ENCODE measurements around the gene LZTFL1.
A peak's percentile ranks its signal among the peaks of the same experiment; 100 is the strongest.

The LZTFL1 gene

GRCh38 chr3:45841757-45842491 is at the start of gene LZTFL1:
Gene LZTFL1, minus strand, starts transcription at chr3:45842119. Its CDS starts 128 bp downstream, at chr3:45841991.
- peak; percentile 94 for DNase-seq (ENCODE audit: low spot score)

DNA sequence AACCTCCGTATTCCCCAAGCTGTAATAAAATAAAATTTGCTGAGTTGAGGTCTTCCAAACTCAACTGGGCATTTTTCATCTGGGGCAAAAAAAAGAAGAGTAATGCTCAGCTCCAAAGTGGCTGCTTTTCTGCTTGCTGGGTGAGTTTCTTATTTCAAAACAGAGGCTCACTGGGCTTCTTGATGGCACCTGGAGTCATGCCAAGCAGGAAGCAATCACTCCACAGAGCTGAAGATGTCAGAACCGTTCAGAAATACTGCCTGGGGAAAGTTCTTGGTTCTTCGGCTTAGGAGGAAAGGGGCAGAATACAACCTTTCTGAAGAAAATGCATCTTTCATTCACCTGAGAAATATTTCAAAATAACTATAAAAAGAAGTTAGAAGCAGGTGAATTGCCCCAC is 48.5 kb upstream of the LZTFL1 start:
- no peak for DNase-seq (ENCODE audit: low spot score)

- no peak for DNase-seq (ENCODE audit: low spot score)
Measured at GRCh38 chr3:45889337-45889736, 47.4 kb upstream of the LZTFL1 start.

DNA sequence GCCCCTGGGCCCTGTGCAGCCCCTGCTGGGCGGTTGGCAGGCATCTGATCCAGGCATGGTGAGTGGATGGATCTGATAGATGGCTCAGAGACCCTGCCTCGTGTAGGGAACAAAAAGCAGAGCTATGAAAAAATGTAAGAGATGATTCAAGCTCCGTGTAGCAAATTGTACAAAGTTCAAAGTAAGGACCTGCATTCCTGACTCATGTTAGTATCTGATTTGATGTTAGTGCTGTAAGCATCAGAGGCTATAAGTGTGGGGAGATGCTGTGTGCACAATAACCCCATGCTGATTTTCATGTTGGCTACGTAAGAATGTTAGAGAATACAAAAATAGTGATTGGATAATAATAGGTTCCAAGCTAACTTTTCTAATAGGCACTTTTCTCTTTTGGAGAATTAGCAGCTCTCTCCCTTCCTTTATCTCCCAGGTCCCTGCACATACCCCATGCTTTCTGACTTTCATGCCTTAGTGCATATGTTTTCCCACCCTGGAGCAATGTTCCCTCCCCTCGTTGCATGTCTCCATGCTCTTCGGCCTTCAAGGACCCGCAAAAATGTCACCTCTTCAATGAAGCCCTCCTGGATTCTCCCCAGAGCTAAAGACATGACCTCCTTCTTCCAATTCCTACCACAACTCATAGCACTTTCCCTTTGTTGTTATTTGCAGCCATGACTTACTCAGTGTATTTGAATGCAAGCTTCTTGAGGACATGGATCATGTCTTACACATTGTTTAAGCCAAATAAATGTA is 46.0 kb upstream of the LZTFL1 start:
- no peak for DNase-seq (ENCODE audit: low spot score)

- no peak for DNase-seq (ENCODE audit: low spot score)
Measured at GRCh38 chr3:45887285-45887684, 45.4 kb upstream of the LZTFL1 start.

- no peak for DNase-seq (ENCODE audit: low spot score)
Measured at GRCh38 chr3:45885979-45886705, 44.2 kb upstream of the LZTFL1 start, which contains the start of gene CCR9. Gene CCR9, plus strand, starts transcription at chr3:45886543. Its CDS starts 8,391 bp downstream, at chr3:45894934.

GRCh38 chr3:45884368-45885201 is 42.7 kb upstream of the LZTFL1 start:
- DNase-seq (ENCODE audit: low spot score): no peak

GRCh38 chr3:45881078-45882022 is 39.4 kb upstream of the LZTFL1 start:
- DNase-seq (ENCODE audit: low spot score): no peak

DNA sequence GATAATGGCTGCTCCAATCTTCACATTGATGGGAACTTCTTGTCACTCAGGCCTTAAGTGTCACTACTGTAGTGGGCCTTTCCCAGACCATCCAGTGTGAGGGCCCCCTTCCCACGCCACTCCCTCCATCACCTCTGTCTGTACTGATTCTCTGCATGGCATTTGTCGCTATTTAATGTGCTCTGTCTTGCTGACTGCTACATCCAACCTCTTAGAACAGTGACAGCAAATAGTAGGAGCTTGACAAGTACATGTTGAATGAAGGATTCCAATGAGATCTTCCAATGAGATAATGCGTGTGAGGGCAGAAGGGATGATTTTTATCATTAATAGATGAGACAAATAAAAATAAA is 38.8 kb upstream of the LZTFL1 start:
- DNase-seq (ENCODE audit: low spot score): no peak

GRCh38 chr3:45878124-45878523 is 36.2 kb upstream of the LZTFL1 start:
- no peak for DNase-seq (ENCODE audit: low spot score)

DNA sequence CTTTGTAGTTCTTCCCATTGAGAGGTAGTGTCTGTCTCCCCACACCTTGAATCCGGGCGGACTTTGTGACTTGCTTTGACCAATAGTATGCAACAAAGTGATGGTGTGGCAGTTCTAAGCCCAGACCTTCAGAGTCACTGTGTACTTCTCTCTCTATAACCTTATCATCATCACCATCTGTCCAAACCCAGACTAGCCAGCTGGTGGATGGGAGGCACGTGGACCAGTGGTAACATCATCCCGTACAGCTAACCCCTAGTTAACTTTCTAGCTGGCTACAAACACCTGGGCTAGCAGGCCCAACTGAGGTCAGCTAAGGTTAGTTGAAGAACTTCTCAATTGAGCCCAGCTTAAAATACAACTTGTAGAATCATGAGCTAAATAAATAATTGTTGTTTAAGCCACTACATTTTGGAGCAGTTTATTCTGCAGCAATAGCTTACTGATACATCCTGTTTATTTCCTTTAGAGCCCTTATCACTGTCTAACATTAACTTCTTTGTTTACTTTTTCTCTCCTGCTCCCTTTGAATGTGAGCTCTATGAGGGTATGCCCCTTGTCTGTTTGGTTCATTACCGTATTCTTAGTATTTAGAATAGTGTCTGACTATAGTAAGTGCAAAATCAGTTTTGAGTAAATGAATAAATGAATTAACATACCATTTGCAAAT is 32.9 kb upstream of the LZTFL1 start:
- no peak for DNase-seq (ENCODE audit: low spot score)

DNA sequence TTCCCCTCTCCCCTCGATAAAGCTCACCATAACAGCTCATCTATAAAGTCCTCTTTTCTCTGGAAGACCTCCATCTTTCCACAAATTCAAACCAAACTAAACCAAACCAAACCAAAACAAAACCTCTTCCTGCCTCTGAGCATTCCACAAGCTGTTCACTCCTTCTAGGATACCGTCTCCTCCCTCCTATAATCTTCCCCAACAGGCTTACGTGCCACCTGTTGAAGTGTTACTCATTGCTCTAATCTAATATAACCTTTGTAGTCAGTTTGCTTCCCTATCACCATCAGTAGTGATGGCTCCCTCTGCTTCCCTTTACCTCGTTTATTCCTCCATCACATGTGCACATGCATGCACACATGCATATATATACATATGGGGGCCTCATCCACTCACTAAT is 31.7 kb upstream of the LZTFL1 start:
- no peak for DNase-seq (ENCODE audit: low spot score)

DNA sequence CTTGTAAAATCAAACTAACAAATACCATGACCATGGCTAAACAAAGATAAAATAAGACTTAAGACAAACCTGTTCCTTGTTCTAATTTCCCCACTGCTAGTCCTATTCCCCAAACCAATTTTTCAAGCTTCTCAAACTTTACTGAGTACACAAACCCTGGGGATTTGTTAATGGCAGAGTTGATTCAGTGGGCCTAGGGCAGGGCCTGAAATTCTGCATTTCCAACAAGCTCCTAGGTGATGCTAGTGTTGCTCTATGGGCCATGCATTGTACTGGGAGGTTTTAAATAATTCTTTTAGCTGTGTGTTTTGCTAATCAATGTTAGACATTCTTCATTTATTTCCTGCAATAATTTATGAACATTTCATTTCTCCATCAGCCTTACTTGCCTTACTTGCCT is 31.1 kb upstream of the LZTFL1 start:
- DNase-seq (ENCODE audit: low spot score): no peak

- no peak for DNase-seq (ENCODE audit: low spot score)
Measured at GRCh38 chr3:45872569-45872968, 30.6 kb upstream of the LZTFL1 start.

GRCh38 chr3:45871780-45872179 is 29.9 kb upstream of the LZTFL1 start:
- no peak for DNase-seq (ENCODE audit: low spot score)

GRCh38 chr3:45870099-45870498 is 28.2 kb upstream of the LZTFL1 start:
- no peak for DNase-seq (ENCODE audit: low spot score)

DNA sequence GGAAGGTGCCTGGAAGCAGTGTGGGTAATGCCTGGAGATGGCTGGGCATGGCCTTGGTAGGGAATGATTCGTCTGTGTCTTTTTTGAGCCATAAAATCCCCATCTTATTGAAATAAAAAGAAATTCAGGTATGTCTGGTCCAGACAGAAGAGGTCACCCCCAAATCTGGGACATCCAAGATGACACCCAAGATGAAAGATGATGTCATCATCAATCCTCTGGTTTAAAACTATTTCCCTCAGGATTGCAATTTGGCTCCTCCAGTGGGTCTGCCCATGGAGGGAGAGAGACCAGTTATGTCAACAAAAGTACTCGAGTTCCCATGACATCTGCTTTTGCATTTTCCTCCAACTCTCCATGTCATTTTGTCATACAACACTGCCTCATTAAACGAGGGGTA is 27.7 kb upstream of the LZTFL1 start:
- DNase-seq (ENCODE audit: low spot score): no peak

DNA sequence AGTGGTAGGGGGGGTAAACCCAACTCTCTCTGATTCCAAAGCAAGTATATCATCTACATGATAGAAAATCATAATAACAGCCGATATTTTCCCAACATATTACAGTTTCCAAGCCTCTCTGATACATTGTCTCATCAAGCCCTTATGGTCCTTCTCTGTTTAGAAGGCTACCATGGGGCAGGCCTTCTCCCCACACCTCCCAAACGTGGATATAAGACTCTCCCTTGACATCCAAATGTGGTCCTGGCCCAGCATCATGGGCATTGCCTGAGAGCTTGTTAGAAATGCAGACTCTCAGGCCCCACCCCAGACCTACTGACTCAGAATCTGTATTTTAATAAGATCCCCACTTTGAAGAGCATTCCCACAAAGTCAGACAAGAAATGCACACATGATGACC is 26.7 kb upstream of the LZTFL1 start:
- no peak for DNase-seq (ENCODE audit: low spot score)

GRCh38 chr3:45868213-45868612 is 26.3 kb upstream of the LZTFL1 start:
- no peak for DNase-seq (ENCODE audit: low spot score)

DNA sequence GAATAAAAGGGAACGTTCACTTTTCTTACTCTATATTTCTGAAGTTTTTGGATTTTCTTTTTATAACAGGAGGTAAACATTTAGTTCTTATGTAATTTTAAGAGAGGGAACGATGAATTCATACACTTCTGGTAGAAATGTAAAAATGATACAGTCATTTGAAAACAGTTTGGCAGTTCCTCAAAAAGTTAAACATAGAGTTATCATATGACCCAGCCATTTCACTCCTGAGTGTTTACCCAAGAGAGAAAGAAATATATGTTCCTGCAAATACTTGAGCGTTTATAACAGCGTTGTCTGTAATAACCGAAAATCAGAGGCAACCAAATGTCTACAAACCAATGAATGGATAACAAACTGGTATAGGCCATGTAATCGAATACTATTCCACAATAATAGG is 23.6 kb upstream of the LZTFL1 start:
- DNase-seq (ENCODE audit: low spot score): no peak
